ENCODE results near the gene FANCC. TPM values are rescaled to one million over a fixed set of nuclear protein-coding genes. Genes with fewer than 3 reads are reported as not detected.

Gene FANCC
- total RNA-seq, 1 experiment from 2014 or later = 19.4 TPM

DNA sequence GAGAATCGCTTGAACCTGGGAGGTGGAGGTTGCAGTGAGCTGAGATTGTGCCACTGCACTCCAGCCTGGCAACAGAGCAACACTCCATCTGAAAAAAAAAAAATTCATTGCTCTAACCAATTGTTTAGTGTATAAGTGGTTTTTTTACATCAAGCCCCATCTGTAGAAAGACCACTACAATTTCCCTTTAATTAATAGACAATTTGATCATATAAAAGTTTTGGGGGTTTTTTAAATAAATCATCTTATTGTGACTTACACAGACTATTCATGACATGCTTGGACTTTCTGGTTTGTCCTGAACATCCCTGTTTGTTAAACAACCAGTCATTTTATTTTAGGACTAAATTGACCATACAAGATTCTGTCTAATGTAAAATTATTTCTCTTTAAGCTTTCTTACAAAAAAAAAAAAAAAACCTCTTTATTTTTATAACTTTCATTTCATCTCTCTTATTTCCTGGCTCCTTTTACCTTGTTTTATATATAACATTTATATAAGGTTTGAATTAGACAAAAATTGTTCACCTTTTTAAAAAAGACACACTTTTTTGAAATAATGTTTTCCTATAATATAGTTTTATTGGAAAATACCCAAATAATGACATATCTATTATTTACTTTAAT, 9.8 kb upstream of the FANCC start:
- ChIA-PET RAD21 (ENCODE audit: low non-redundant PET in 1 of 2, low total read pairs in 2 of 2, uncharacterized antibody in 2 of 2, unreplicated experiment in 2 of 2) (no interaction called here), CTCF (interaction anchor here (1.0 kb wide), 1 partner anchor 9 kb away, joined by 3 read pairs; no protein-coding TSS in a partner anchor)

More for the DNA sequence above, 9.8 kb upstream of the FANCC start:
- Histone ChIP-seq H3K9me2 (ENCODE audit: insufficient read depth) (no peaks in the 10 kb centered on the region), H3K27ac (ENCODE audit: low read depth, low read length) (no peak overlapping the region), H3K27me3 (ENCODE audit: insufficient read depth, low read length) (no peaks in the 10 kb centered on the region), H3K79me2 (ENCODE audit: insufficient read depth, low read length) (no peaks in the 10 kb centered on the region), H4K20me1 (ENCODE audit: insufficient read depth) (no peaks in the 10 kb centered on the region), H3K4me3 (replicated peaks in 1 of 2; ENCODE audit: low read depth in 1 of 2, low read length in 2 of 2) (no peak overlapping the region), H3K36me3 (ENCODE audit: control insufficient read depth in 1 of 2, insufficient read depth in 2 of 2, low read length in 2 of 2) (no peaks in the 10 kb centered on the region), H3K4me1 (ENCODE audit: control insufficient read depth in 1 of 2, insufficient read depth in 2 of 2, low read length in 2 of 2) (no peaks in the 10 kb centered on the region), H2AFZ (ENCODE audit: low read depth, low read length, poor library complexity, severe bottlenecking) (no peak overlapping the region), H3K9ac (ENCODE audit: low read length) (no peak overlapping the region), H3K4me2 (ENCODE audit: low read length) (no peak overlapping the region), H3K9me3 (ENCODE audit: control insufficient read depth in 1 of 2, insufficient read depth in 1 of 2, low read depth in 1 of 2, low read length in 2 of 2) (peaks cover 4 to 16% of the 10 kb centered on the region in 2 experiments; a peak in 3 of 4 replicates)
- intact Hi-C loops (cut with micrococcal nuclease) = no loop called here
- ATAC-seq (no peak), DNase-seq (ENCODE audit: low read depth, low spot score) (no peak)
- TF ChIP-seq SP1 (IDR thresholded peaks at IDR 0.05; ENCODE audit: low read depth) = no peak
- no peak for TF ChIP-seq TCF7L2 (IDR thresholded peaks at IDR 0.05; ENCODE audit: borderline replicate concordance, extremely low read depth, insufficient read depth, insufficient read length)
- no peak for TF ChIP-seq POLR2A (IDR thresholded peaks at IDR 0.05; ENCODE audit: borderline replicate concordance, extremely low read depth, insufficient read depth, insufficient read length)
- TF ChIP-seq ZNF274 (IDR thresholded peaks at IDR 0.05; ENCODE audit: low read depth, low read length) = no peak
- no peak for TF ChIP-seq JUND (IDR thresholded peaks at IDR 0.05)
- TF ChIP-seq CEBPB (IDR thresholded peaks at IDR 0.05; ENCODE audit: low read depth) = no peak
- no peak for TF ChIP-seq ZFX (IDR thresholded peaks at IDR 0.05)
- no peak for TF ChIP-seq EGR1 (IDR thresholded peaks at IDR 0.05; ENCODE audit: low read depth)
- TF ChIP-seq, protein P1, sequence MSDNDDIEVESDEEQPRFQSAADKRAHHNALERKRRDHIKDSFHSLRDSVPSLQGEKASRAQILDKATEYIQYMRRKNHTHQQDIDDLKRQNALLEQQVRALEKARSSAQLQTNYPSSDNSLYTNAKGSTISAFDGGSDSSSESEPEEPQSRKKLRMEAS (IDR thresholded peaks at IDR 0.05) = no peak
- TF ChIP-seq POLR2AphosphoS5 (IDR thresholded peaks at IDR 0.05; ENCODE audit: low read depth, low read length) = no peak
- TF ChIP-seq EZH2 (IDR thresholded peaks at IDR 0.05) = no peak
- TF ChIP-seq, protein P2, sequence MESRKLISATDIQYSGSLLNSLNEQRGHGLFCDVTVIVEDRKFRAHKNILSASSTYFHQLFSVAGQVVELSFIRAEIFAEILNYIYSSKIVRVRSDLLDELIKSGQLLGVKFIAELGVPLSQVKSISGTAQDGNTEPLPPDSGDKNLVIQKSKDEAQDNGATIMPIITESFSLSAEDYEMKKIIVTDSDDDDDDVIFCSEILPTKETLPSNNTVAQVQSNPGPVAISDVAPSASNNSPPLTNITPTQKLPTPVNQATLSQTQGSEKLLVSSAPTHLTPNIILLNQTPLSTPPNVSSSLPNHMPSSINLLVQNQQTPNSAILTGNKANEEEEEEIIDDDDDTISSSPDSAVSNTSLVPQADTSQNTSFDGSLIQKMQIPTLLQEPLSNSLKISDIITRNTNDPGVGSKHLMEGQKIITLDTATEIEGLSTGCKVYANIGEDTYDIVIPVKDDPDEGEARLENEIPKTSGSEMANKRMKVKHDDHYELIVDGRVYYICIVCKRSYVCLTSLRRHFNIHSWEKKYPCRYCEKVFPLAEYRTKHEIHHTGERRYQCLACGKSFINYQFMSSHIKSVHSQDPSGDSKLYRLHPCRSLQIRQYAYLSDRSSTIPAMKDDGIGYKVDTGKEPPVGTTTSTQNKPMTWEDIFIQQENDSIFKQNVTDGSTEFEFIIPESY (IDR thresholded peaks at IDR 0.05; ENCODE audit: extremely low read depth, insufficient replicate concordance, low read length) = no peak
- no peak for TF ChIP-seq FOSL1 (IDR thresholded peaks at IDR 0.05; ENCODE audit: low read depth)
- POLR2A ChIA-PET = no interaction called here
- no TSS peak for BruUV-seq (replicated peaks)
